HCT116 (cell line): ENCODE results near the gene SH3GL2. TPM values are rescaled to one million over a fixed set of nuclear protein-coding genes. Genes with fewer than 3 reads are reported as not detected.

Experiments
- ATAC-seq: fragments of 200-7000 bp; cut with Tn5 transposase; 2 replicates; pipeline ENCODE4 v1.9.1; 2020; ENCODE audit warnings: mild to moderate bottlenecking, moderate library complexity
- BruUV-seq: library from RNA; stranded (reverse); fragments of 400-500 nt; replicated peaks from 2 replicates; lab custom pipeline; 2021; lab: Mats Ljungman, UMichigan
- CTCF ChIA-PET: fragments of 300-600 bp; sonication (Branson Sonifier 250); formaldehyde crosslinking; loops from one replicate; lab custom pipeline; 2021; ENCODE audit warnings: antibody characterized with exemption; lab: Charles Lee
- POLR2A ChIA-PET: fragments of 300-600, 350-600 bp; sonication (Branson Sonifier 250); formaldehyde crosslinking; loops from one replicate; lab custom pipeline; 2021; ENCODE audit warnings: antibody characterized with exemption; lab: Charles Lee
- RAD21 ChIA-PET, 2 experiments: fragments of 300-600 bp; sonication (Branson Sonifier 250); formaldehyde crosslinking; loops; one replicate each; lab custom pipeline; 2023; ENCODE audit warnings: low total read pairs in 2 of 2; ENCODE audit not compliant: uncharacterized antibody in 2 of 2, unreplicated experiment in 2 of 2, low non-redundant PET in 1 of 2; lab: Charles Lee
- DNase-seq: peaks from one replicate; pipeline ENCODE4 v3.0.0-alpha.2; 2010; ENCODE audit warnings: low read depth, low spot score
- H2AFZ ChIP-seq: fragments of 200-600 bp; shearing (Covaris generic), sonication (generic); 2 replicates; pipeline ENCODE4 v1.6.1; 2017; ENCODE audit warnings: low read depth, mixed run types, mixed read lengths, antibody characterized with exemption, low read length; ENCODE audit not compliant: poor library complexity, severe bottlenecking
- H3K27ac ChIP-seq: 2 replicates; pipeline ENCODE4 v1.5.1; 2012; ENCODE audit warnings: low read depth, low read length
- H3K27me3 ChIP-seq: fragments of 200-600 bp; sonication (generic); 2 replicates; pipeline ENCODE4 v1.6.1; 2016; ENCODE audit warnings: mixed run types, low read length, mixed read lengths; ENCODE audit not compliant: insufficient read depth
- H3K36me3 ChIP-seq, 2 experiments: fragments of 200-500 bp in 1 of 2; fragments of 200-600 bp in 1 of 2; sonication (Bioruptor generic) in 1 of 2; sonication (generic) in 1 of 2; 2 replicates each; pipeline versions ENCODE4 v1.5.1 to v1.6.1; 2014 to 2016; ENCODE audit warnings: low read length in 2 of 2, inconsistent platforms in 1 of 2, mixed read lengths in 1 of 2, mixed run types in 1 of 2; ENCODE audit not compliant: insufficient read depth in 2 of 2, control insufficient read depth in 1 of 2
- H3K4me1 ChIP-seq, 2 experiments: fragments of 200-600 bp in 1 of 2; sonication (generic) in 1 of 2; 2 replicates each; pipeline versions ENCODE4 v1.5.1 to v1.6.1; 2012 to 2017; ENCODE audit warnings: low read length in 2 of 2, inconsistent platforms in 1 of 2, mild to moderate bottlenecking in 1 of 2, mixed read lengths in 1 of 2, mixed run types in 1 of 2, moderate library complexity in 1 of 2; ENCODE audit not compliant: insufficient read depth in 2 of 2, control insufficient read depth in 1 of 2
- H3K4me2 ChIP-seq: fragments of 200-600 bp; sonication (generic); 2 replicates; pipeline ENCODE4 v1.6.1; 2017; ENCODE audit warnings: mixed run types, low read length, mixed read lengths
- H3K4me3 ChIP-seq, 2 experiments: fragments of 200-600 bp in 1 of 2; sonication (generic) in 1 of 2; replicated peaks in 1 of 2; 2 replicates each; pipeline ENCODE4 v1.5.1; 2011 to 2016; ENCODE audit warnings: low read length in 2 of 2, control low read depth in 1 of 2, low read depth in 1 of 2, mild to moderate bottlenecking in 1 of 2, mixed read lengths in 1 of 2, mixed run types in 1 of 2
- H3K79me2 ChIP-seq: fragments of 200-600 bp; sonication (generic); 2 replicates; pipeline ENCODE4 v1.6.1; 2017; ENCODE audit warnings: mild to moderate bottlenecking, mixed run types, low read length, moderate library complexity, mixed read lengths; ENCODE audit not compliant: insufficient read depth
- H3K9ac ChIP-seq: fragments of 200-600 bp; sonication (generic); 2 replicates; pipeline ENCODE4 v1.6.1; 2016; ENCODE audit warnings: low read length, mixed read lengths
- H3K9me2 ChIP-seq: fragments of 200-600 bp; sonication (generic), shearing (Covaris generic); 2 replicates; pipeline ENCODE4 v1.6.1; 2017; ENCODE audit warnings: mixed run types, mild to moderate bottlenecking, moderate library complexity; ENCODE audit not compliant: insufficient read depth
- H3K9me3 ChIP-seq, 2 experiments: fragments of 200-500 bp in 1 of 2; fragments of 200-600 bp in 1 of 2; sonication (Bioruptor generic) in 1 of 2; sonication (generic) in 1 of 2; 2 replicates each; pipeline ENCODE4 v1.6.1; 2014 to 2017; ENCODE audit warnings: low read length in 2 of 2, mixed read lengths in 2 of 2, inconsistent platforms in 1 of 2, low read depth in 1 of 2, mild to moderate bottlenecking in 1 of 2, mixed run types in 1 of 2, moderate library complexity in 1 of 2; ENCODE audit not compliant: control insufficient read depth in 1 of 2, insufficient read depth in 1 of 2
- H4K20me1 ChIP-seq: fragments of 200-600 bp; sonication (generic), shearing (Covaris generic); 2 replicates; pipeline ENCODE4 v1.6.1; 2017; ENCODE audit warnings: mixed run types, mild to moderate bottlenecking, moderate library complexity; ENCODE audit not compliant: insufficient read depth
- CBX3 ChIP-seq: IDR thresholded peaks from 2 replicates; pipeline ENCODE4 v1.6.1; 2012; ENCODE audit warnings: low read depth
- CEBPB ChIP-seq: IDR thresholded peaks from 2 replicates; pipeline ENCODE4 v1.6.1; 2012; ENCODE audit warnings: low read depth
- ELF1 ChIP-seq: IDR thresholded peaks from 2 replicates; pipeline ENCODE4 v1.6.1; 2012; ENCODE audit warnings: low read depth, borderline replicate concordance
- EZH2 ChIP-seq: fragments of 200-600 bp; sonication (generic); IDR thresholded peaks from 2 replicates; pipeline ENCODE4 v1.6.1; 2017; ENCODE audit warnings: antibody characterized with exemption, mixed run types
- EZH2phosphoT487 ChIP-seq: fragments of 200-600 bp; IDR thresholded peaks from 2 replicates; pipeline ENCODE4 v1.6.1; 2018; ENCODE audit warnings: antibody characterized with exemption, borderline replicate concordance
- FOSL1 ChIP-seq: IDR thresholded peaks from 2 replicates; pipeline ENCODE4 v1.6.1; 2012; ENCODE audit warnings: low read depth
- JUND ChIP-seq: IDR thresholded peaks from 2 replicates; pipeline ENCODE4 v1.6.1; 2012
- SIN3A ChIP-seq: IDR thresholded peaks from 2 replicates; pipeline ENCODE4 v1.6.1; 2012; ENCODE audit warnings: low read depth
- SP1 ChIP-seq: IDR thresholded peaks from 2 replicates; pipeline ENCODE4 v1.6.1; 2012; ENCODE audit warnings: low read depth
- SRF ChIP-seq: IDR thresholded peaks from 2 replicates; pipeline ENCODE4 v1.6.1; 2012; ENCODE audit warnings: low read depth
- TCF7L2 ChIP-seq: IDR thresholded peaks from 2 replicates; pipeline ENCODE4 v1.7.0; 2011; ENCODE audit warnings: borderline replicate concordance, inconsistent platforms; ENCODE audit not compliant: insufficient read depth, insufficient read length; ENCODE audit errors: extremely low read depth
- ZFX ChIP-seq: fragments of 450-650 bp; IDR thresholded peaks from 2 replicates; pipeline ENCODE4 v1.6.1; 2017
- ZNF274 ChIP-seq: fragments of 200-500 bp; sonication (Bioruptor generic); IDR thresholded peaks from 2 replicates; pipeline ENCODE4 v1.6.1; 2014; ENCODE audit warnings: mild to moderate bottlenecking, low read depth, low read length, inconsistent platforms
- intact Hi-C: fragments of 100-400 bp; cut with micrococcal nuclease; formaldehyde crosslinking; loops from 2 replicates; pipeline ENCODE4 v1.10.0; 2022
- total RNA-seq: library from RNA; stranded (reverse); gene quantifications from one replicate; pipeline ENCODE4 v1.2.1, GENCODE V29; 2021; ENCODE audit not compliant: unreplicated experiment
- TF ChIP-seq, protein P1 (sequence below): IDR thresholded peaks from 2 replicates; pipeline ENCODE4 v1.6.1; 2011; ENCODE audit warnings: mild to moderate bottlenecking, low read length, moderate library complexity; ENCODE audit not compliant: insufficient replicate concordance; ENCODE audit errors: extremely low read depth

The SH3GL2 gene
- total RNA-seq, 1 experiment from 2014 or later, result not detected

DNA sequence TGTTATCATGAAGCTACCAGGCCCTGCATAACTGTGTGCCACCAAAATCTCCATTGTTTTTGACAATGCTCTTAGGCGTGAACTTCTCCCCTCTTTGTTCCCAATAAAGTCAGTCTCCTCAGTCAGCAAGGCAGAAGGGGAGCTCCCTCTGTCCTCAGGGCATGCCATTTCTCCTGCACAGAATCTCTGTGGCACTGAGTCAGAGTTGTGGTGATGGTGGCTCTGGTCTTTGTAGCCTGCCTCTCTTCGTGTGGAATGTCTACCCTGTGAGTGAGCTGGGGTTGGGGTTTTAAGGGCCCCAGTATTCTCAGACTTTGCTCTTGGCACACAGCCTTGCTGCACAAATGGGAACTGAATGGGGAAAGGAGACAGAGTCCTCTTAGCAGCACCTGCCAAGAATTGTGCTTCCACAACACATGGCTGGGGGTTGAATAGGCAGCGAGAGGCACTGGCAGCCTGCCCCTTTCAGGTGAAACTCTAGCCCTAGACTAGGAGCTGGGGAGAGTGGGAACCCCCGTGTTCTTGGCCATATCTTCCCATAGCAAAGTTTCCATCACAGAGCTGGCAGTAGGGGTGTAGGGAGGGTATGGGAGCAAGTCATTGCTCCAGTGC, 146.6 kb downstream of the SH3GL2 start:
- H3K9ac ChIP-seq, result no peak overlapping the region
- ATAC-seq (no peak), DNase-seq (no peak)
- no peaks in the 10 kb centered on the region for H4K20me1 ChIP-seq
- RAD21 ChIA-PET, result no interaction called here
- intact Hi-C loops, result loop anchor here (10.0 kb wide), 1 partner anchor 59 kb away; no protein-coding TSS in a partner anchor
- H3K4me1 ChIP-seq, result no peaks in the 10 kb centered on the region
- no peaks in the 10 kb centered on the region; a peak in 2 of 4 replicates for H3K9me3 ChIP-seq
- H3K4me2 ChIP-seq, result no peak overlapping the region
- no peaks in the 10 kb centered on the region for H3K27me3 ChIP-seq
- no peak overlapping the region for H2AFZ ChIP-seq
- no peaks in the 10 kb centered on the region for H3K9me2 ChIP-seq
- no TSS peak for BruUV-seq
- TF ChIP-seq ELF1 (no peak), CBX3 (no peak), FOSL1 (no peak), SIN3A (no peak), ZNF274 (no peak), CEBPB (no peak), ZFX (no peak), SP1 (no peak), SRF (no peak), EZH2 (no peak), JUND (no peak), TCF7L2 (no peak), EZH2phosphoT487 (no peak)
- TF ChIP-seq, protein P1, sequence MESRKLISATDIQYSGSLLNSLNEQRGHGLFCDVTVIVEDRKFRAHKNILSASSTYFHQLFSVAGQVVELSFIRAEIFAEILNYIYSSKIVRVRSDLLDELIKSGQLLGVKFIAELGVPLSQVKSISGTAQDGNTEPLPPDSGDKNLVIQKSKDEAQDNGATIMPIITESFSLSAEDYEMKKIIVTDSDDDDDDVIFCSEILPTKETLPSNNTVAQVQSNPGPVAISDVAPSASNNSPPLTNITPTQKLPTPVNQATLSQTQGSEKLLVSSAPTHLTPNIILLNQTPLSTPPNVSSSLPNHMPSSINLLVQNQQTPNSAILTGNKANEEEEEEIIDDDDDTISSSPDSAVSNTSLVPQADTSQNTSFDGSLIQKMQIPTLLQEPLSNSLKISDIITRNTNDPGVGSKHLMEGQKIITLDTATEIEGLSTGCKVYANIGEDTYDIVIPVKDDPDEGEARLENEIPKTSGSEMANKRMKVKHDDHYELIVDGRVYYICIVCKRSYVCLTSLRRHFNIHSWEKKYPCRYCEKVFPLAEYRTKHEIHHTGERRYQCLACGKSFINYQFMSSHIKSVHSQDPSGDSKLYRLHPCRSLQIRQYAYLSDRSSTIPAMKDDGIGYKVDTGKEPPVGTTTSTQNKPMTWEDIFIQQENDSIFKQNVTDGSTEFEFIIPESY, result no peak
- H3K79me2 ChIP-seq, result no peaks in the 10 kb centered on the region
- no peaks in the 10 kb centered on the region for H3K36me3 ChIP-seq
- CTCF ChIA-PET, result no interaction called here
- no peak overlapping the region for H3K4me3 ChIP-seq
- POLR2A ChIA-PET, result no interaction called here
- H3K27ac ChIP-seq, result no peak overlapping the region
